NCI-H1417 treated with DMSO at 0.1 percent for 48 hours (cell line): ENCODE measurements around the gene ATP1A4.
"Not testable (repeated sequence)": the region's sequence is repeated elsewhere in the genome, so short reads cannot be mapped to it uniquely, and the experiment has no call there.

Experiments used
- DNase-seq: peaks from one replicate; lab custom pipeline; 2025; lab: John Stamatoyannopoulos, UW

The ATP1A4 gene

GRCh38 chr1:160124705-160125478 is 26.5 kb upstream of the ATP1A4 start:
- no peak for DNase-seq

GRCh38 chr1:160125746-160126145 is 25.7 kb upstream of the ATP1A4 start:
- no peak for DNase-seq

GRCh38 chr1:160126342-160126741 is 25.1 kb upstream of the ATP1A4 start:
- not testable (repeated sequence) for DNase-seq

GRCh38 chr1:160127381-160127780 is 24.0 kb upstream of the ATP1A4 start:
- no peak for DNase-seq

- DNase-seq: no peak
Observed at GRCh38 chr1:160127865-160128523, 23.4 kb upstream of the ATP1A4 start.

- no peak for DNase-seq
Observed at GRCh38 chr1:160128636-160129035, 22.8 kb upstream of the ATP1A4 start.

- DNase-seq: no peak
Observed at GRCh38 chr1:160129046-160129445, 22.4 kb upstream of the ATP1A4 start.

- no peak for DNase-seq
Observed at GRCh38 chr1:160129558-160129957, 21.8 kb upstream of the ATP1A4 start.

GRCh38 chr1:160129966-160130365 is 21.4 kb upstream of the ATP1A4 start:
- no peak for DNase-seq

- no peak for DNase-seq
Observed at GRCh38 chr1:160130486-160130885, 20.9 kb upstream of the ATP1A4 start.

- DNase-seq: no peak
Observed at GRCh38 chr1:160130939-160131338, 20.5 kb upstream of the ATP1A4 start.

- DNase-seq: no peak
Observed at GRCh38 chr1:160131803-160132565, 19.4 kb upstream of the ATP1A4 start.

- no peak for DNase-seq
Observed at GRCh38 chr1:160133990-160134770, 17.2 kb upstream of the ATP1A4 start.

- no peak for DNase-seq
Observed at GRCh38 chr1:160134791-160135572, 16.4 kb upstream of the ATP1A4 start.

- no peak for DNase-seq
Observed at GRCh38 chr1:160136121-160136925, 15.1 kb upstream of the ATP1A4 start.

- DNase-seq: no peak
Observed at GRCh38 chr1:160136926-160137200, 14.5 kb upstream of the ATP1A4 start.

- DNase-seq: no peak
Observed at GRCh38 chr1:160137216-160137862, 14.1 kb upstream of the ATP1A4 start.

- no peak for DNase-seq
Observed at GRCh38 chr1:160139840-160140239, 11.6 kb upstream of the ATP1A4 start.

- no peak for DNase-seq
Observed at GRCh38 chr1:160143695-160144094, 7.7 kb upstream of the ATP1A4 start.

- DNase-seq: no peak
Observed at GRCh38 chr1:160144921-160145320, 6.5 kb upstream of the ATP1A4 start.
